GM21723 (cell line): Measurements from ENCODE around the gene EFNA1.

Experiments used
- ATAC-seq: cut with Tn5 transposase; IDR thresholded peaks from one replicate; pipeline ENCODE4 v1.9.1; 2021; ENCODE audit warnings: mild to moderate bottlenecking, moderate library complexity; ENCODE audit not compliant: unreplicated experiment

EFNA1 gene

DNA sequence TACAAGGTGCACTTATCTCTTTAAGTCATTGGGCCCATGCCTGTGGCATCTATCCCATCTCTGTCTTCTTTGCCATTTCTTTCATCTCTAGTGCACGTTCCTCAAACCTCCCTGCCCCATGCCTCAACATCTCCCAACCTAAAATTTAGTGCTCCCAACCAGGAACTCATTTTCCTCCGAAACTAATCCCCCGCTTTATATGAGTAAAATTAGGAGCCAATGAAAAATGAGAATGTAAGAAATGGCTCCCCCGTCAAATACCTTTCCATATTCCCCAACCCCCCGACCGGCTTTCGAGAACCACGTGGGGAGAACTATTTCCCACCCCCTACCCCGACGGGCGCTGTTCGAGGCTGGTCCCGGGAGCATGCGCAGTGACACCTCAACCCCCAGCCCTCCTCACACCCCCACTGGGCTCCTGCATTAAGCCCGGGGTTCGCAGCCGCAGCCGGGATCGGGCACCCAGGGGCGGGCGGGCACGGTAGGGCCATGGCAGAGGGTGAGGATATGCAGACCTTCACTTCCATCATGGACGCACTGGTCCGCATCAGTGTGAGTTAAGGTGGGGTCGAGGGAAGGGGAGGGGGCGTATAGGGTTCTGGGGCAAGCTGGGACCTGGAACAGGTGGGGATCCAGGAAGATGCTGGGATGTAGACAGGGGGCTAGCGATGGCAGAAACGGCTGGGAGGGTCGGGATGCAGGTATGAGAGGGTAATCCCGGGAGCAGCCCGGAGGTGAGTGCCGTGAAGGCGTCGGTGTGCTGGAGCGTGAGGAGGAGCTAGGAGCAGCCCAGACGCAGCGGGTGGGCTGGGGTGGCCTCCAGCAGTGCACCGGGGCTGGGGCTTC, 46.0 kb downstream of the EFNA1 start, which contains the start of gene TRIM46:
Gene TRIM46, plus strand, starts transcription at position 372 of the 846 bp plus-strand sequence. Its CDS starts 118 bp downstream, at position 490.
- ATAC-seq = no peak

DNA sequence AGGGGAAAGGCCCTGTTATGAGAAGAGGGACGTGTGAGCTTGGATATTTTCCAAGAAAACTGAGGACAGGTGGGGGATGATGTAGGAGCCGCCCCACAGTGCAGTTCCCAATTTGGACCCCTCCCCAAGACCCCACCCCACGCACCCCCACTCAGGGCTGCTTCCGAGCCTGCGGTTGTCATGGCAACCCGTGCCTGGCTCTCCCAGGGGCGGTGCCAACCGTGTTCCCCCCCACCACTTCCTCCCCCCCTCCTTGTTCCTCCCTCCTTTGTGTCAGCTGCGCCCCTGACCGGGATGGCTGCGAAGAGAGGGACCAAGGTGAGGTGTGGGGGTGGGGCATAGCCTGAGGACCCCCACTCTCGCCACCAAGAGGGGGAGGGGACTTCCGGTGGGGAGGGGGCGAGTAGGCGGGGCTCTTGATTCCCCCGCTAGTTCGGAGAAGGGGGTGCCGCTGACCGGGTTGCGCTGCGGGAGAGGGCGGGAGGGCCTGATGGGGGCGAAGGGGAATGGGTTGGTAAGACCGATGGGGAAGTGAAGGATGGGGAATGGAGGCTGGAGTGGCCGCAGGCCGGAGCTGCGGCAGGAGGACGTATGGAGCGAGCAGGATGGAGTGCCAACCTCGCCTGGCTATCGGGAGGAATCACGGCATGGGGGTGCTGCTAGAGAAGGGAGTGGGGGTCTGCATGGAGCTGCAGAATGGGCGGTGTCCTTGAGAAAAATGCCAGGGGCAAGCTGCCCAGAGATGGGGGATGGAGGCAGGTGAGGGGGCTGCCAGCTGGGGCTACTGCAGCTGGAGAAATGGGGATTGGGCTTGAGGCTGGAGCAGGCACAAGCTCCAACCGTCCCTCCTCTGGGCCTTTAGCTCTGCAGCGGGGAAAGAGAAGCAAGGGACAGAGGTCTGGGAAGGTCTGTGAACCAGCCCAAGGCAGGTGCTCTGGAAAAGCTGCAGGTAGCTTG, 46.9 kb downstream of the EFNA1 start:
- ATAC-seq = no peak

DNA sequence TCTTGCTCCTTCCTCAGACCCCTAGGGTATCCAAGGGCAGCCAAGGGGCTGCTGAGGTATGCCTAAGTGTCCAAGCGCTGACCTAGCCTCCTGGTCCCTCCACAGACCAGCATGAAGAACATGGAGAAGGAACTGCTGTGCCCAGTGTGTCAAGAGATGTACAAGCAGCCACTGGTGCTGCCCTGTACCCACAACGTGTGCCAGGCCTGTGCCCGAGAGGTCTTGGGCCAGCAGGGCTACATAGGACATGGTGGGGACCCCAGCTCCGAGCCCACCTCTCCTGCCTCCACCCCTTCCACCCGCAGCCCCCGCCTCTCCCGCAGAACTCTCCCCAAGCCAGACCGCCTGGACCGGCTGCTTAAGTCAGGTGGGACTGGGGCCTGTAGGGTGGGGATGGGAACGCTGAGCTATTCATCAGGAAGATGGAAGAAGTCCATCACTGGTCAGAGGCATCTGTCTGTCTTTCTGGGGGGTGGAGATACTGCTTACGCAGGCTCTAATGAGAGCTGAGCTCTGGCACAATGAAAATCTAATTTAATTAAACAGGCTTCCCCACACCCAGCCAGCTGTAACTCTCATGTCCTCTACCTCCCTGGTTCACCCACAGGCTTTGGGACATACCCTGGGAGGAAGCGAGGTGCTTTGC, 47.7 kb downstream of the EFNA1 start:
- ATAC-seq = no peak

DNA sequence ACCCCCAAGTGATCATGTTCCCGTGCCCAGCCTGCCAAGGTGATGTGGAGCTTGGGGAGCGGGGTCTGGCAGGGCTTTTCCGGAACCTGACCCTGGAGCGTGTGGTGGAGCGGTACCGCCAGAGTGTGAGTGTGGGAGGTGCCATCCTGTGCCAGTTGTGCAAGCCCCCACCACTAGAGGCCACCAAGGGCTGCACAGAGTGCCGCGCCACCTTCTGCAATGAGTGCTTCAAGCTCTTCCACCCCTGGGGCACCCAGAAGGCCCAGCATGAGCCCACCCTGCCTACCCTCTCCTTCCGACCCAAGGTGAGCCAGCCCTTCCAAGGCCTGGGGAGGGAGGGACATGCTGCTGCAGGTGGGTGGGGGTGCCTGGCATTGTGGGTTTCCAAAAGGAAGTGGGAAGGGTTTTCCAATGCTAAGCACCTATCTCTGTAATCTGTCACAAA, 48.3 kb downstream of the EFNA1 start:
- ATAC-seq = no peak

DNA sequence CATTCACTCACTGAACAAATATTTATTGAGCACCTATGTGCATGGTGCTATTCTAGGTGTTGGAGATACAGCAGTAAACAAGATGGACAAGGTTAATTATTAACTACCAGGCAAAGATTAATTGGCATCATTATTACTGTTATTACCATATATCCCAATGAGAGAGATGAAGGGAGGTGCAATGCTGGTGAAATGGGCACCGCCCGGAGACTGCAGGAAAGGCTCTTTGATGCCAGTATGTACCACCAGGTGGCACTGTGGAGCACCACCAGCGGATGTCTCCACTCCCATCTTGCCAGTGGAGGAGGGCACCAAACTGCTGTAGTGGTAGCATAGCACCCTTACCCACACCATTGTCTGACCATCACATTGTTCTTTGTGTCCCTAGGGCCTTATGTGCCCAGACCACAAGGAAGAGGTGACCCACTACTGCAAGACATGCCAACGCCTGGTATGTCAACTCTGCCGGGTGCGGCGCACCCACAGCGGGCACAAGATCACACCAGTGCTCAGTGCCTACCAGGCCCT, 48.9 kb downstream of the EFNA1 start:
- no peak for ATAC-seq

DNA sequence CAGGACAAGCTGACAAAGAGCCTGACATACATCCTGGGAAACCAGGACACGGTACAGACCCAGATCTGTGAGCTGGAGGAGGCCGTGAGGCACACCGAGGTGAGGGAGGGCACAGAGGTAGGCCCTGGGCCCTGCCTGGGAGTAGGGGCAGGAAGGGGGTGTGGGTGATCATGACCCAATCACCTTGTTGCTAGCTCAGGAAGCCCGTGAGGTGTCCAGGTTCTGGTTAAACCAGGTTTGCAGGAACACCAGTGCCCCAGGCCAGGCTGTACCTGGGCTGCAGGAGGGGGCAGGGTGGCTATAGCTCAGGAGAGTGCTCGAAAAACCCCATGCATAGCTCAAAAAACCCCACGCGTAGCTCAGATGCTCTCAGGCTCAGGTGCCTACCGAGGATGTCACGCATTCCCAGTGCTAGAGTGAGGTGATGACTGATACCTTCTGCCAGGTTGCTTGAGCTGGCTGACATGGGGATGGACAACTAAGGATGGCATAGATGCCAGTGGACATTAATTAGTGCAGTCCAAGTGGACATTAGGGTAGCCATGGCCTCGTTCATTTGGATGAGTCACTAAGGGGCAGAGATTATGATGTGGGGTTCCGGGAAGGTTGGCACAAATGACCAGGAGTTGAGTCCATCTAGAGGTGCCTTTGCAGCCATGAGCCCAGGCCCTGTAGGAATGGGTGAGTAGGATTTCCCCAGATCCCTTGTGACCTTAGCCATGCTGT, 49.7 kb downstream of the EFNA1 start:
- no peak for ATAC-seq

DNA sequence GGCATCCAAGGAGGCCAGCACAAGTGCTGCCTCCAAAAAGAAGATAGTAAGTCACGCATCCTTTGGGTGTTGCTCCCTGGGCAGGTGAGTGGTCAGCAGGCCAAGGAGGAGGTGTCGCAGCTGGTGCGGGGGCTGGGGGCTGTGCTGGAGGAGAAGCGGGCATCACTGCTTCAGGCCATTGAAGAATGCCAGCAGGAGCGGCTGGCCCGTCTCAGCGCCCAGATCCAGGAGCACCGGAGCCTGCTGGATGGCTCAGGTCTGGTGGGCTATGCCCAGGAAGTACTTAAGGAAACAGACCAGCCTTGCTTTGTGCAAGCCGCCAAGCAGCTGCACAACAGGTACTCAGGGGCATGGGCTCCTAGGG, 50.2 kb downstream of the EFNA1 start:
- ATAC-seq = no peak

DNA sequence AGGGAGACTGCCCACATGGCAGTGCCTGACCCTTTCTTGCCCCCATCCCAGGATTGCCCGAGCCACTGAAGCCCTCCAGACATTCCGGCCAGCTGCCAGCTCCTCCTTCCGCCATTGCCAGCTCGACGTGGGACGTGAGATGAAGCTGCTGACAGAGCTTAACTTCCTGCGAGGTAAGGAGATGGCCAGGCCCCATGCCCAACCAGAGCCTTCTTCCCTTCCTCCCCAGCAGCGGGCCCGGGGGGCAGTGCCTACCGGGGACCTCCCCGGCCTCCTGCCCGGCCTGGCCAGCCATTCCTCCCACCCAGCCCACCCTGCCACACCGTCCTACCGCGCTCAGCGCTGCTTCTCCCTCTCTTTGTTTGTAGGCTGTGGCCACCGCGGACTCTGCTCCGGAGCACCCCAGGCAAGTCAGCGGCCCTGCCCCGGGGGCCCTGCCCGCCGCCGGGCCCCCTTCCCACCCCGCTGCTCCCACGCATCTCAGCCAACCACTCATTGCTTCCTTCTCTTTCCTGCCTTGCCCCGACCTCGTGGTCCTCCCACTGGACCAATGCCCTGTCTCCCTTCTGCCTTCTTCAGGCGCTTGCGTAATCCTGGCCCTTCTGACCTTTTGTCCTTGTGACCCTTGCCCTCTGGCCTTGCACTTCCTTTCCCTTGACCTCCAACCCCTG, 50.9 kb downstream of the EFNA1 start:
- no peak for ATAC-seq

DNA sequence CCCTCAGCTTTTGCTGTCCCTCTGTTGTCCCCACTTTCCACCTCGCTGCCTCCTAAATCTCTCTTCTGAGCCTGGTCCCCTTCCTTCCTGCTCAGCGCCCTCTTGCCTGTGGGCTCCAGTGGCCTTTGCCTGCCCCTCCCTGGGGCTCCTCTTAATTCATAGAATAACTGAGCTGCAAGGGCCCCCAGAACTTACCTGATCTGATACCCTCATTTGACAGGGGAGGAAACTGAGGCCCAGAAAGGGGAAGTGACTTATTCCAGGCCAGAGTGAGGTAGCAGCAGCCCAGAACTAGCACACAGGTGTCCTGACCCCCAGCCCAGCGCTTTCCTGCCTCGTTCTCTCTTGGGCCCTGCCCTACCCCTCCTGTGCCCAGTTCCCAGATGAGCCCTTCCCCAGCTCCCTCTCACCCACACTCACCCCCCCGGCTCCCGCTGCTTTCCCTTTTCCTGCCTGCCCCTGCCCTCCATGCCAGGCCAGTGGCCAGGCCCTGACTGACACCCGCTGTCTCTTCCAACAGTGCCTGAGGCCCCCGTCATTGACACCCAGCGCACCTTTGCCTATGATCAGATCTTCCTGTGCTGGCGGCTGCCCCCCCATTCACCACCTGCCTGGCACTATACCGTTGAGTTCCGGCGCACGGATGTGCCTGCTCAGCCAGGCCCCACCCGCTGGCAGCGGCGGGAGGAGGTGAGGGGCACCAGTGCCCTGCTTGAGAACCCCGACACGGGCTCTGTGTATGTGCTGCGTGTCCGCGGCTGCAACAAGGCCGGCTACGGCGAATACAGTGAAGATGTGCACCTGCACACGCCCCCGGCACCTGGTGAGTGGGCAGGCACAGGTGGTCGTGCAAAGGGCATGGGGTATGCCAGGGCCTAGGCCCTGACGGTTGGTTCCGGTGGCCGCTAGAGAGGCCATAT, 51.7 kb downstream of the EFNA1 start:
- ATAC-seq = no peak

DNA sequence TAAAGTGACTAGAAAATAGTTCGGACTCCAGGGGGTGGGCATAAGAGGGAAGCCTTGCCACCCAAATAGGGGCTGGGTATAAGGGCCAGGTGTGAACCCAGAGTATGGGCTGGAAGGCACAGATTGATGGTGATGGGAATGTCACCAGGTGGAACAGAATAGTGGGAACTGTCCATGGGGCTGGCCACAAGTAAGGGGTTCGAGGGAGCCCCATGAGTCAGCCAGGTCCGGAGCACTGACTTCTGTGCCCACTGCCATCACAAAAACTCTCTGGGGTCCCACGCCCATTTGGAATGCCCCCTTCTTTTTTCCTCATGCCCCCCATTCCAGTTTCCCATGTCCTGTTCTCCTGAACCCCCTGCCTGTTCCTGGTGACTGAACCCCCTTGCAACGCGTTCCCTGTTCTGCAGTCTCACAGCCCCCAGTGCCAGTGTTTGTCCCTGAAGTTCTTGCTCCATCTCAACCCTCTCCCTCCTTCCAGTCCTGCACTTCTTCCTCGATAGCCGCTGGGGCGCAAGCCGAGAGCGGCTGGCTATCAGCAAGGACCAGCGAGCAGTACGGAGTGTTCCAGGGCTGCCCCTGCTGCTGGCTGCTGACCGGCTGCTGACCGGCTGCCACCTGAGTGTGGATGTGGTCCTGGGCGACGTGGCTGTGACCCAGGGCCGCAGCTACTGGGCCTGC, 53.8 kb downstream of the EFNA1 start:
- ATAC-seq = no peak

DNA sequence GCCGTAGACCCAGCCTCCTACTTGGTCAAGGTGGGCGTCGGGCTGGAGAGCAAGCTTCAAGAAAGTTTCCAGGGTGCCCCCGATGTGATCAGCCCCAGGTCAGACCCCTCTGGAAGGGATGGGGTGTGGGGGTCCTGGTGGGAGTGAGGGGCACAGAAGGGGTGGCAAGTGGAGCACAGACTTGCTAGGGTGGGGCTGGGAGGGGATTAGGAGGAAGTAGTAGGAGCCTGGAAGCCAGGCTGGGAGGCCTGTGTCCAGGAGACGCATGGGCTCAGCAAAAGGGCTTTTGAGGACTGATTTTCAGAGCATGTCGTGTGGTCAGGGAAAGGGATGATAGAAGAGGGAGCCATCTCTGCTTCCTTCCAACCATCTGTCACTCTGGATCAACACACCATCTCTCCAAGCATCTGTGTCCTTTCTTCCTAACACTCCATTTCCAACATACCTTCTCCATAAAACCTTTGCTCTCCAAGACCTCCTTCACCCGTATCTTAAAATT, 54.4 kb downstream of the EFNA1 start:
- ATAC-seq = no peak

DNA sequence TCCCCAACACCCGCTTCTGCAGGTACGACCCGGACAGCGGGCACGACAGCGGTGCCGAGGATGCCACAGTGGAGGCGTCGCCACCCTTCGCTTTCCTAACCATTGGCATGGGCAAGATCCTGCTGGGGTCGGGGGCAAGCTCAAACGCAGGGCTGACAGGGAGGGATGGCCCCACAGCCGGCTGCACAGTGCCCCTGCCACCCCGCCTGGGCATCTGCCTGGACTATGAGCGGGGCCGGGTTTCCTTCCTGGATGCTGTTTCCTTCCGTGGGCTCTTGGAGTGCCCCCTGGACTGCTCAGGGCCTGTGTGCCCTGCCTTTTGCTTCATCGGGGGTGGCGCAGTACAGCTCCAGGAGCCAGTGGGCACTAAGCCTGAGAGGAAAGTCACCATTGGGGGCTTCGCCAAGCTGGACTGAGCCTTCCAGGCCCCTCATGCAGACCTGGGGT, 56.1 kb downstream of the EFNA1 start:
- ATAC-seq = no peak

DNA sequence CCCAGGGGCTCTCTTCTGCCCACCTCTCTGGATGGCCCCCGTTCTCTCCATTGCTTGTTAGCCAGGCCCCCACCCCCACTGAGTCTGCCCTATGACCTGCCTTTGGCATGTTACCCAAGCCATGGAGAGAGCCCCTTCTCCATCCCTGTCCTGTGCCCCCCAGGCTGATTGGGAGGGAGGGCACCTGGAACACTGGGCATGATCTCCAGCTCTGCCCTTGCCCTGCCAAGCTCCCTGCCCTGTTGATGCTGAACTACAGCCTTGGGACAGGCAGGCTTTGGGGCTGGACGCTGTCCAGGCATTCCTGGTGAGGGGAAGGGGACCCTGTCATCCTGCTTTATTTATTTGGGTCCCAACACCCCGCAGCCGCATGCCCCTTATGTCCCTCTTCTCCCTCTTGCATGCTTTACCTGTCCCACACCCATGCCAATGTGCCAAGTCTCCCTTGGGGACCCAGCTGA, 56.7 kb downstream of the EFNA1 start:
- no peak for ATAC-seq
